Measurements from ENCODE around the gene DGUOK. TPM values are rescaled to one million over a fixed set of nuclear protein-coding genes. Genes with fewer than 3 reads are reported as not detected.

DGUOK gene
- total RNA-seq, 1 experiment from 2014 or later = 78.5 TPM

DNA sequence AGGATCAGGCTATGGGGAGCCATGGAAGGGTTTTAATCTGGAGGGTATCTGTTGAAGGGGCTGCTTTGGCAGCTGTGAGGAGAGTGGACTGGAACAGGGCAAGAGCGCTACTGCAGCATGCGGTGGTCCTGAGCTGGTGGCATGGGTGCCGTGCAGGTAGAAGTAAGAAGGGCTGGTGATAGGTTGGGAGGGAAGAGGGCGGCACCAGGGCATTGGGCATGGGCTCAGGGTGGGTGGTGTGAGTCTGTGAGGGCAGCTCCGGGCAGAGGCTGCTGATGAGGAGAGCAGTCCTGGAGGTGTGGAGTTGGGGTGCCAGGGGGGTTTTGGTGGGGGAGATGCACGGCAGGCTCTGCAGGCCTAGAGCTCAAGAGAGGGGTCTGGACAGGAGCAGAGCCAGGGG is 31.8 kb upstream of the DGUOK start:
- TF ChIP-seq POLR2AphosphoS5 (IDR thresholded peaks at IDR 0.05; ENCODE audit: low read depth, low read length) = no peak
- TF ChIP-seq SIN3A (IDR thresholded peaks at IDR 0.05; ENCODE audit: borderline replicate concordance, insufficient read depth, low read depth, low read length) = no peak
- no peak for TF ChIP-seq REST (IDR thresholded peaks at IDR 0.05; ENCODE audit: insufficient read depth in 1 of 2, low read depth in 2 of 2, low read length in 1 of 2)
- TF ChIP-seq, protein P1, sequence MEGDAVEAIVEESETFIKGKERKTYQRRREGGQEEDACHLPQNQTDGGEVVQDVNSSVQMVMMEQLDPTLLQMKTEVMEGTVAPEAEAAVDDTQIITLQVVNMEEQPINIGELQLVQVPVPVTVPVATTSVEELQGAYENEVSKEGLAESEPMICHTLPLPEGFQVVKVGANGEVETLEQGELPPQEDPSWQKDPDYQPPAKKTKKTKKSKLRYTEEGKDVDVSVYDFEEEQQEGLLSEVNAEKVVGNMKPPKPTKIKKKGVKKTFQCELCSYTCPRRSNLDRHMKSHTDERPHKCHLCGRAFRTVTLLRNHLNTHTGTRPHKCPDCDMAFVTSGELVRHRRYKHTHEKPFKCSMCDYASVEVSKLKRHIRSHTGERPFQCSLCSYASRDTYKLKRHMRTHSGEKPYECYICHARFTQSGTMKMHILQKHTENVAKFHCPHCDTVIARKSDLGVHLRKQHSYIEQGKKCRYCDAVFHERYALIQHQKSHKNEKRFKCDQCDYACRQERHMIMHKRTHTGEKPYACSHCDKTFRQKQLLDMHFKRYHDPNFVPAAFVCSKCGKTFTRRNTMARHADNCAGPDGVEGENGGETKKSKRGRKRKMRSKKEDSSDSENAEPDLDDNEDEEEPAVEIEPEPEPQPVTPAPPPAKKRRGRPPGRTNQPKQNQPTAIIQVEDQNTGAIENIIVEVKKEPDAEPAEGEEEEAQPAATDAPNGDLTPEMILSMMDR (IDR thresholded peaks at IDR 0.05) = no peak
- TF ChIP-seq TCF7L2 (IDR thresholded peaks at IDR 0.05; ENCODE audit: low read depth, low read length) = no peak
- Histone ChIP-seq H3K4me3 (ENCODE audit: low read depth in 2 of 2, low read length in 2 of 2) (no peak overlapping the region), H3K27ac (ENCODE audit: low read length) (no peak overlapping the region), H3K9me3 (ENCODE audit: control insufficient read depth, insufficient read depth, low read depth, low read length) (no peaks in the 10 kb centered on the region), H3K4me1 (ENCODE audit: control insufficient read depth, insufficient read depth, low read length) (no peaks in the 10 kb centered on the region; the same call in 1 of the 2 replicates), H3K36me3 (ENCODE audit: control insufficient read depth, insufficient read depth, low read length) (no peaks in the 10 kb centered on the region), H3K27me3 (ENCODE audit: control insufficient read depth, insufficient read depth, low read length) (no peaks in the 10 kb centered on the region)
- CTCF ChIA-PET = interaction anchor here (0.5 kb wide), 1 partner anchor 9 kb away, joined by 8 read pairs; no protein-coding TSS in a partner anchor
- in situ Hi-C loops (cut with HindIII; ENCODE audit: low pct_unique_long_range_greater_than_20kb, low sequenced_read_pairs) = no loop called here
- ATAC-seq = no peak
- intact Hi-C loops (cut with micrococcal nuclease; ENCODE audit: unreplicated experiment) = no loop called here
- DNase-seq (ENCODE audit: low read depth, low spot score) = no peak
- POLR2A ChIA-PET = no interaction called here
- BruUV-seq (replicated peaks) = no TSS peak

DNA sequence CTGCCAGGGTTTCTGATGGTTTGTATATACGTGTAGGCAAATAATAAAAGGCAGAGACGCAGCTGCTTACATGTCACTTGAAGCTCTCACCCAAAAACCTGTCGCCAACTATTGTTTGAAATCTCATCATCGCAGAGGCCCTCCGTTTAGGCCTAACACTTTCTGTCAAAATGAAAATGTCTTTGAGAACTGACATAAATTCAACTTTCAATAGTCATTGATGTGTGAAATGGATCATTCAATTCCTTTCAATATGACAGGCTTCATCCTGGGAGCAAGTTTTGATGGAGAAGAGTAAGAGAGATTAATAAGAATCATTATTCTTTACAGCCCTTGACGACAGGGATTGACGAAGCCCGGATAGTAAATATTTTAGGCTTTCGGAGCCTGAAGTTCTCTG is 31.2 kb upstream of the DGUOK start:
- Histone ChIP-seq H3K27me3 (ENCODE audit: control insufficient read depth, insufficient read depth, low read length) (no peaks in the 10 kb centered on the region), H3K9me3 (ENCODE audit: control insufficient read depth, insufficient read depth, low read depth, low read length) (no peaks in the 10 kb centered on the region), H3K4me3 (ENCODE audit: low read depth in 2 of 2, low read length in 2 of 2) (no peak overlapping the region), H3K27ac (ENCODE audit: low read length) (no peak overlapping the region), H3K4me1 (ENCODE audit: control insufficient read depth, insufficient read depth, low read length) (no peaks in the 10 kb centered on the region; the same call in 1 of the 2 replicates), H3K36me3 (ENCODE audit: control insufficient read depth, insufficient read depth, low read length) (no peaks in the 10 kb centered on the region)
- DNase-seq (ENCODE audit: low read depth, low spot score) (no peak), ATAC-seq (no peak)
- ChIA-PET POLR2A (interaction anchor here (0.6 kb wide), 1 partner anchor 422 kb away, joined by 4 read pairs; no protein-coding TSS in a partner anchor), CTCF (no interaction called here)
- TF ChIP-seq REST (IDR thresholded peaks at IDR 0.05; ENCODE audit: insufficient read depth in 1 of 2, low read depth in 2 of 2, low read length in 1 of 2) (no peak), SIN3A (IDR thresholded peaks at IDR 0.05; ENCODE audit: borderline replicate concordance, insufficient read depth, low read depth, low read length) (no peak), POLR2AphosphoS5 (IDR thresholded peaks at IDR 0.05; ENCODE audit: low read depth, low read length) (no peak), TCF7L2 (IDR thresholded peaks at IDR 0.05; ENCODE audit: low read depth, low read length) (no peak)
- TF ChIP-seq, protein P1 (IDR thresholded peaks at IDR 0.05) = no peak
- intact Hi-C loops (cut with micrococcal nuclease; ENCODE audit: unreplicated experiment) (no loop called here), in situ Hi-C loops (cut with HindIII; ENCODE audit: low pct_unique_long_range_greater_than_20kb, low sequenced_read_pairs) (no loop called here)
- BruUV-seq (replicated peaks) = no TSS peak
